Stomach (tissue), 4 donors: ENCODE results near the gene SLC12A3.

ENCODE experiments used
- EP300 ChIP-seq: sonication (generic); formaldehyde crosslinking; IDR thresholded peaks from one replicate; pipeline ENCODE4 v1.6.1; 2017; ENCODE audit warnings: antibody characterized with exemption
- POLR2A ChIP-seq, 4 donors: fragments of 450-650 bp; IDR thresholded peaks; one replicate each; pipeline ENCODE4 v1.6.1; 2016; ENCODE audit warnings: antibody characterized with exemption in 4 of 4, control low read depth in 2 of 4, mild to moderate bottlenecking in 1 of 4, moderate library complexity in 1 of 4
- POLR2AphosphoS5 ChIP-seq, 3 donors: sonication (generic); formaldehyde crosslinking; IDR thresholded peaks; one replicate each; pipeline ENCODE4 v1.6.1; 2016; ENCODE audit warnings: antibody characterized with exemption in 3 of 3
- TF ChIP-seq, protein P1 (sequence below), 7 experiments: fragments of 450-650 bp in 4 of 7; fragments of 200-600 bp in 3 of 7; sonication (generic) in 3 of 7; IDR thresholded peaks; one replicate each; pipeline ENCODE4 v1.5.1; 2016 to 2019; ENCODE audit warnings: antibody characterized with exemption in 7 of 7, control low read depth in 2 of 7, mild to moderate bottlenecking in 1 of 7

DNA sequence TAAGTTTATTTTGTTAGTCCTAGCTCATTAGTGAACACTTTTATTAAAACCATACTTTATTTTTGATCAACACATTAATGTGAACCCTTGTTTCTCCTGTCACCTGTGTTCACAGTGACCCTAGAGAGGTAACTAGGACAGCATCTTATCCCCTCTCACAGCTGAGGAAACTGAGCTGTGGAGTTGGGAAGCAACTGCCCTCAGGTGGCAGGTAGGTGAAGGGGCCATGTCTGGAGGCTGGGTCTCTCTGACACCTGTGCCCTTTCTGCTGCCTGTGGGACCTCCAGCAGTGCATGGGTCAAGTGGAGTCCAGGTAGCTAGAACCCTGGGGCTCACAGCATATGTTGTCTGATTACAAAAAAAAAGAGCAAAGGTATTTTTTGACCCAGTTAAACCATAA is 22.9 kb upstream of the SLC12A3 start:
- TF ChIP-seq POLR2AphosphoS5 (IDR thresholded peaks at IDR 0.05) = no peak
- TF ChIP-seq, protein P1, sequence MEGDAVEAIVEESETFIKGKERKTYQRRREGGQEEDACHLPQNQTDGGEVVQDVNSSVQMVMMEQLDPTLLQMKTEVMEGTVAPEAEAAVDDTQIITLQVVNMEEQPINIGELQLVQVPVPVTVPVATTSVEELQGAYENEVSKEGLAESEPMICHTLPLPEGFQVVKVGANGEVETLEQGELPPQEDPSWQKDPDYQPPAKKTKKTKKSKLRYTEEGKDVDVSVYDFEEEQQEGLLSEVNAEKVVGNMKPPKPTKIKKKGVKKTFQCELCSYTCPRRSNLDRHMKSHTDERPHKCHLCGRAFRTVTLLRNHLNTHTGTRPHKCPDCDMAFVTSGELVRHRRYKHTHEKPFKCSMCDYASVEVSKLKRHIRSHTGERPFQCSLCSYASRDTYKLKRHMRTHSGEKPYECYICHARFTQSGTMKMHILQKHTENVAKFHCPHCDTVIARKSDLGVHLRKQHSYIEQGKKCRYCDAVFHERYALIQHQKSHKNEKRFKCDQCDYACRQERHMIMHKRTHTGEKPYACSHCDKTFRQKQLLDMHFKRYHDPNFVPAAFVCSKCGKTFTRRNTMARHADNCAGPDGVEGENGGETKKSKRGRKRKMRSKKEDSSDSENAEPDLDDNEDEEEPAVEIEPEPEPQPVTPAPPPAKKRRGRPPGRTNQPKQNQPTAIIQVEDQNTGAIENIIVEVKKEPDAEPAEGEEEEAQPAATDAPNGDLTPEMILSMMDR (IDR thresholded peaks at IDR 0.05) = no peak
- TF ChIP-seq POLR2A (IDR thresholded peaks at IDR 0.05) = no peak
- no peak for TF ChIP-seq EP300
